ENCODE data around the gene SHLD1. TPM values are rescaled to one million over a fixed set of nuclear protein-coding genes. Genes with fewer than 3 reads are reported as not detected.

The SHLD1 gene
- total and polyA plus RNA-seq, 2 experiments from 2014 or later = 1.4 to 15.0 TPM

GRCh38 chr20:5836569-5836968 is 86.4 kb downstream of the SHLD1 start:
- Mint-ChIP-seq H3K27me3 (ENCODE audit: insufficient read depth, low read depth, poor library complexity) (peaks cover 1% of the 10 kb centered on the region), H3K9me3 (no peaks in the 10 kb centered on the region), H3K27ac (no peak overlapping the region), H3K4me3 (no peak overlapping the region), H3K4me1 (peaks cover 4% of the 10 kb centered on the region), H3K36me3 (ENCODE audit: low read depth) (no peaks in the 10 kb centered on the region; the same call in 2 of the 3 replicates)
- Histone ChIP-seq H3K4me3 (no peak overlapping the region), H3K36me3 (ENCODE audit: insufficient read depth) (no peaks in the 10 kb centered on the region), H3K79me2 (replicated peaks; ENCODE audit: insufficient read depth) (no peaks in the 10 kb centered on the region), H3K4me1 (ENCODE audit: insufficient read depth) (no peaks in the 10 kb centered on the region), H4K20me1 (replicated peaks; ENCODE audit: insufficient read depth) (no peaks in the 10 kb centered on the region), H3K4me2 (no peak overlapping the region), H3K27me3 (ENCODE audit: insufficient read depth) (no peaks in the 10 kb centered on the region), H3F3A (replicated peaks; ENCODE audit: low read depth) (no peaks in the 10 kb centered on the region), H3K9me2 (ENCODE audit: insufficient read depth) (no peaks in the 10 kb centered on the region), H3K27ac (ENCODE audit: low read depth) (no peak overlapping the region), H2AFZ (no peak overlapping the region)
- ATAC-seq (no peak), DNase-seq (ENCODE audit: low spot score) (no peak)
- no peak for TF ChIP-seq JUNB (IDR thresholded peaks at IDR 0.05; ENCODE audit: unreplicated experiment)
- no peak for TF ChIP-seq NANOG (IDR thresholded peaks at IDR 0.05; ENCODE audit: borderline replicate concordance)
- TF ChIP-seq ZNF114 (CRISPR knock-in tag; IDR thresholded peaks at IDR 0.05) = no peak
- no peak for TF ChIP-seq CREB1 (CRISPR knock-in tag; IDR thresholded peaks at IDR 0.05; ENCODE audit: low read depth)

- Histone ChIP-seq H3K27ac (ENCODE audit: low read depth) (no peak overlapping the region), H3K9me2 (ENCODE audit: insufficient read depth) (no peaks in the 10 kb centered on the region), H3K4me1 (ENCODE audit: insufficient read depth) (no peaks in the 10 kb centered on the region), H3K4me3 (no peak overlapping the region), H3K79me2 (replicated peaks; ENCODE audit: insufficient read depth) (no peaks in the 10 kb centered on the region), H3K36me3 (ENCODE audit: insufficient read depth) (no peaks in the 10 kb centered on the region), H4K20me1 (replicated peaks; ENCODE audit: insufficient read depth) (no peaks in the 10 kb centered on the region), H2AFZ (no peak overlapping the region), H3F3A (replicated peaks; ENCODE audit: low read depth) (no peaks in the 10 kb centered on the region), H3K4me2 (no peak overlapping the region), H3K27me3 (ENCODE audit: insufficient read depth) (no peaks in the 10 kb centered on the region)
- no peaks in the 10 kb centered on the region for H3K36me3 Mint-ChIP-seq (ENCODE audit: low read depth)
- peaks cover 4% of the 10 kb centered on the region for H3K4me1 Mint-ChIP-seq
- no peaks in the 10 kb centered on the region for H3K9me3 Mint-ChIP-seq
- no peak overlapping the region for H3K27ac Mint-ChIP-seq
- no peak for ATAC-seq
- TF ChIP-seq NANOG (IDR thresholded peaks at IDR 0.05; ENCODE audit: borderline replicate concordance) (no peak), REST (IDR thresholded peaks at IDR 0.05; ENCODE audit: unreplicated experiment) (no peak), POLR2AphosphoS5 (IDR thresholded peaks at IDR 0.05; ENCODE audit: low read depth) (no peak), ETS1 (IDR thresholded peaks at IDR 0.05) (no peak), ZNF114 (CRISPR knock-in tag; IDR thresholded peaks at IDR 0.05) (no peak), ZNF331 (CRISPR knock-in tag; IDR thresholded peaks at IDR 0.05; ENCODE audit: low read depth) (no peak)
- H3K27me3 Mint-ChIP-seq (ENCODE audit: insufficient read depth, low read depth, poor library complexity) = peaks cover 1% of the 10 kb centered on the region
- no peak for DNase-seq (ENCODE audit: low spot score)
- no peak overlapping the region for H3K4me3 Mint-ChIP-seq
These were observed 90.3 kb downstream of the SHLD1 start for GRCh38 chr20:5840411-5841002.
